Neuronal stem cell (in vitro differentiated cells): ENCODE measurements around the gene TTC33.

ENCODE experiments used
- DNase-seq: peaks from one replicate; pipeline ENCODE4 v3.0.0-alpha.2; 2013; ENCODE audit warnings: low spot score
- H2AFZ ChIP-seq: one replicate; pipeline ENCODE4 v1.6.1; 2013; ENCODE audit warnings: mild to moderate bottlenecking, low read length, inconsistent platforms
- H2AK5ac ChIP-seq: 2 replicates; pipeline ENCODE4 v1.6.1; 2013; ENCODE audit warnings: low read depth, mild to moderate bottlenecking, inconsistent platforms, low read length, moderate library complexity, mixed read lengths
- H2BK120ac ChIP-seq: 2 replicates; pipeline ENCODE4 v1.6.1; 2013; ENCODE audit warnings: low read depth, mild to moderate bottlenecking, inconsistent platforms, low read length, moderate library complexity, mixed read lengths
- H2BK12ac ChIP-seq: one replicate; pipeline ENCODE4 v1.6.1; 2013; ENCODE audit warnings: low read length, inconsistent platforms
- H2BK15ac ChIP-seq: 2 replicates; pipeline ENCODE4 v1.6.1; 2013; ENCODE audit warnings: mild to moderate bottlenecking, low read length, inconsistent platforms, mixed read lengths
- H2BK5ac ChIP-seq: one replicate; pipeline ENCODE4 v1.6.1; 2013; ENCODE audit warnings: inconsistent platforms, mild to moderate bottlenecking, low read length, moderate library complexity
- H3K14ac ChIP-seq: one replicate; pipeline ENCODE4 v1.6.1; 2013; ENCODE audit warnings: low read length, inconsistent platforms
- H3K18ac ChIP-seq: 2 replicates; pipeline ENCODE4 v1.6.1; 2013; ENCODE audit warnings: low read length, inconsistent platforms
- H3K23ac ChIP-seq: 2 replicates; pipeline ENCODE4 v1.6.1; 2013; ENCODE audit warnings: low read depth, mild to moderate bottlenecking, mixed read lengths, low read length, inconsistent platforms; ENCODE audit not compliant: poor library complexity
- H3K27ac ChIP-seq: replicated peaks from 3 replicates; pipeline ENCODE4 v1.5.1; 2013; ENCODE audit warnings: low read length, inconsistent platforms
- H3K27me3 ChIP-seq, 3 experiments: 2 replicates each; pipeline ENCODE4 v1.6.1; 2013; ENCODE audit warnings: low read length in 3 of 3, mild to moderate bottlenecking in 2 of 3, inconsistent platforms in 1 of 3, low read depth in 1 of 3, mixed read lengths in 1 of 3, moderate library complexity in 1 of 3; ENCODE audit not compliant: control insufficient read depth in 3 of 3, insufficient read depth in 3 of 3
- H3K36me3 ChIP-seq, 2 donors: replicated peaks in 1 of 2; 2 replicates each; pipeline ENCODE4 v1.6.1; 2013; ENCODE audit warnings: low read length in 2 of 2; ENCODE audit not compliant: control insufficient read depth in 2 of 2, insufficient read depth in 2 of 2
- H3K4ac ChIP-seq: 2 replicates; pipeline ENCODE4 v1.6.1; 2013; ENCODE audit warnings: inconsistent platforms, mild to moderate bottlenecking, low read length, moderate library complexity
- H3K4me1 ChIP-seq, 2 donors: 1 replicate in 1 of 2; 2 replicates in 1 of 2; pipeline ENCODE4 v1.6.1; 2013; ENCODE audit warnings: low read length in 2 of 2, low read depth in 1 of 2; ENCODE audit not compliant: control insufficient read depth in 2 of 2, insufficient read depth in 1 of 2
- H3K4me2 ChIP-seq: one replicate; pipeline ENCODE4 v1.6.1; 2013; ENCODE audit warnings: mild to moderate bottlenecking, low read length, inconsistent platforms; ENCODE audit not compliant: insufficient read depth, poor library complexity, severe bottlenecking
- H3K4me3 ChIP-seq, 2 donors: 2 replicates each; pipeline ENCODE4 v1.5.1; 2013; ENCODE audit warnings: low read length in 2 of 2, mild to moderate bottlenecking in 2 of 2, inconsistent platforms in 1 of 2, moderate library complexity in 1 of 2
- H3K79me1 ChIP-seq: one replicate; pipeline ENCODE4 v1.6.1; 2013; ENCODE audit warnings: low read depth, mild to moderate bottlenecking, inconsistent platforms, low read length, moderate library complexity
- H3K9ac ChIP-seq: one replicate; pipeline ENCODE4 v1.6.1; 2013; ENCODE audit warnings: mild to moderate bottlenecking, low read depth, low read length, inconsistent platforms; ENCODE audit not compliant: poor library complexity
- H3K9me3 ChIP-seq, 2 donors: replicated peaks in 1 of 2; 2 replicates each; pipeline versions ENCODE3 to v1.6.1; 2013; ENCODE audit warnings: low read length in 2 of 2, mild to moderate bottlenecking in 2 of 2, inconsistent platforms in 1 of 2, low read depth in 1 of 2, mixed read lengths in 1 of 2, moderate library complexity in 1 of 2; ENCODE audit not compliant: control insufficient read depth in 2 of 2, insufficient read depth in 1 of 2
- H4K8ac ChIP-seq: one replicate; pipeline ENCODE4 v1.6.1; 2013; ENCODE audit warnings: low read depth, mild to moderate bottlenecking, inconsistent platforms, low read length, moderate library complexity
- H4K91ac ChIP-seq: one replicate; pipeline ENCODE4 v1.6.1; 2013; ENCODE audit warnings: low read length, low read depth, mild to moderate bottlenecking, inconsistent platforms; ENCODE audit not compliant: poor library complexity
- WGBS, 2 donors: extraction: QIAGEN DNeasy Blood & Tissue Kit; methylation state at CpG; one replicate each; pipeline ENCODE4 v1.1.7; 2013; ENCODE audit warnings: missing lambda C conversion rate in 2 of 2, mixed read lengths in 1 of 2; ENCODE audit not compliant: insufficient read length in 2 of 2, insufficient replicate concordance in 1 of 2; ENCODE audit errors: extremely low coverage in 2 of 2; 5-methylcytosine and 5-hydroxymethylcytosine counted together

TTC33 gene

GRCh38 chr5:40678026-40678425, 77.7 kb downstream of the TTC33 start:
- Histone ChIP-seq H4K91ac (no peak overlapping the region), H2BK5ac (no peak overlapping the region), H3K23ac (no peak overlapping the region), H3K14ac (no peak overlapping the region), H3K4me3 (no peak overlapping the region), H3K27ac (no peak overlapping the region), H3K36me3 (no peaks in the 10 kb centered on the region), H3K4me1 (peaks cover 3 to 13% of the 10 kb centered on the region in 2 donors), H3K9me3 (peaks cover 4 to 9% of the 10 kb centered on the region in 2 donors), H3K4ac (no peak overlapping the region), H3K79me1 (no peaks in the 10 kb centered on the region), H3K9ac (no peak overlapping the region), H3K27me3 (peaks cover 23 to 74% (median 31%) of the 10 kb centered on the region in 3 experiments), H2BK120ac (no peak overlapping the region), H2BK15ac (no peak overlapping the region), H3K4me2 (no peak overlapping the region), H2AK5ac (no peak overlapping the region), H4K8ac (no peak overlapping the region), H2AFZ (no peak overlapping the region), H3K18ac (no peak overlapping the region), H2BK12ac (no peak overlapping the region)
- no peak for DNase-seq
- WGBS, 2 donors: no CpG with 5 or more reads among the region's 2 CpGs

DNA sequence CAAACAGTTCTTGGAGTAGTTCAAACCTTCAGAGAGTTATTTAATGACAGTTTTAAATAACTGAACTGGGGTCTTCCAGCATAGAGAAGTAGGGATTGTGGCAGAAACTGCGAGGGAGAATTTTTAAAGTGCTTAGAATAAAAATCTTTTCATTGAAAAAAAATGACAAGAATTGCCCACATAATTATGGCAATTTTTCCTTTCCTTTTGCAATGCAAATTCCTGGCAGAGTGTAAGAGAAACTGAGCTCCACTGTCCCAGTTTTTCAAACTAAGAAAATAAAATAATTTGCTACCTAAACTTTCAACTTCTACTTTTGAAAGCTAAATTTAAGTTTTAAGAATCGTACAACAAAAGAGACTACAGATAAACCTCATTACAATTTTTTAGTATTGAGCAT, 78.3 kb downstream of the TTC33 start:
- Histone ChIP-seq H3K18ac (no peak overlapping the region), H2BK120ac (no peak overlapping the region), H4K8ac (no peak overlapping the region), H3K27ac (no peak overlapping the region), H3K79me1 (no peaks in the 10 kb centered on the region), H4K91ac (no peak overlapping the region), H3K4me2 (no peak overlapping the region), H3K9ac (no peak overlapping the region), H3K4ac (no peak overlapping the region), H3K14ac (no peak overlapping the region), H3K9me3 (peaks cover 2 to 9% of the 10 kb centered on the region in 2 donors), H3K4me3 (no peak overlapping the region), H2AFZ (no peak overlapping the region), H3K36me3 (no peaks in the 10 kb centered on the region), H3K4me1 (peaks cover 3 to 13% of the 10 kb centered on the region in 2 donors), H2AK5ac (no peak overlapping the region), H3K27me3 (peaks cover 20 to 68% (median 28%) of the 10 kb centered on the region in 3 experiments), H3K23ac (no peak overlapping the region), H2BK15ac (no peak overlapping the region), H2BK12ac (no peak overlapping the region), H2BK5ac (no peak overlapping the region)
- DNase-seq: no peak
- WGBS, 2 donors: no CpG with 5 or more reads among the region's 2 CpGs

GRCh38 chr5:40676613-40677343, 79.0 kb downstream of the TTC33 start:
- H3K4me2 ChIP-seq: no peak overlapping the region
- no peak overlapping the region for H3K18ac ChIP-seq

DNA sequence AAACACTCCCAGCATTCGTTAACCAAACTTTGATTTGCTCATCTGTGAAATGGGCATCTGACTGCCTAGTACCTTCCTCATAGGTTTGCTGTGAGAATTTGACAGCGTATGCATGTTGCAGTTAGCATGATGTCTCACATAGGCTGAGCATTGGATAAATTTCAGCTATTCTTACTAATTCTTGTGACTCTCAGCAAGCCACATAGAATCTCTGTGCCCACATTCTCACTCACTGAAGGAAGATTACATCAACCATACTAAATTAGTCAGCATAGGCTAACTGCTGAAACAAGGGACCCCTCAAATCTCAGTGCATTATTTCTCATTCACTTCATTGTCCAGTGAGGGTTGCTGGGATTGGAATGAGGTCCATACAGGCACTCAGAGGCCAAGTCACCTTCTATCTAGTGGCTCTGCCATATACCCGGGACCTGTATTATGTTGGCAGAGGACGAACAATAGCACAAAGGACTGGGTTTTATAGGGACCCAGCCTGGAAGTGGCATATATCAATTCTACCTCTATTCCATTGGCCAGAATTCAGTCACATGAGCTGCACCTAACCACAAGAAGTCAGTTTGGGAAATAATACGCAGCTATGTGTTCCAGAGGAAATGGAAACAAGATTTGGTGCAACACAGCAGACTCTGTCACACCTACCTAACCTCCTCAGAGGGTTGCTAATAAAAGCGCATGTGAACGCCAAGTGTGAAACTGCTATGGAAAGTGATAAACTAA, 80.2 kb downstream of the TTC33 start:
- no peak overlapping the region for H3K4ac ChIP-seq
- H2BK120ac ChIP-seq: no peak overlapping the region
- H3K23ac ChIP-seq: no peak overlapping the region
- H4K91ac ChIP-seq: no peak overlapping the region
- no peak for DNase-seq
- H3K9me3 ChIP-seq: no peaks in the 10 kb centered on the region
- peaks cover 3 to 55% (median 9%) of the 10 kb centered on the region in 3 experiments for H3K27me3 ChIP-seq
- no peak overlapping the region for H3K14ac ChIP-seq
- no peaks in the 10 kb centered on the region for H3K79me1 ChIP-seq
- H3K27ac ChIP-seq: no peak overlapping the region
- no peak overlapping the region for H2AK5ac ChIP-seq
- no peak overlapping the region for H3K18ac ChIP-seq
- H2BK12ac ChIP-seq: no peak overlapping the region
- H3K9ac ChIP-seq: no peak overlapping the region
- H3K36me3 ChIP-seq: no peaks in the 10 kb centered on the region
- no peak overlapping the region for H2BK5ac ChIP-seq
- H2AFZ ChIP-seq: no peak overlapping the region
- no peak overlapping the region for H4K8ac ChIP-seq
- H3K4me1 ChIP-seq: peaks cover 1 to 3% of the 10 kb centered on the region in 2 donors
- H3K4me3 ChIP-seq: no peak overlapping the region
- no peak overlapping the region for H2BK15ac ChIP-seq
- no CpG with 5 or more reads among the region's 7 CpGs for WGBS, 2 donors
- H3K4me2 ChIP-seq: no peak overlapping the region

More at GRCh38 chr5:40676613-40677343, 79.0 kb downstream of the TTC33 start:
- no CpG with 5 or more reads among the region's 3 CpGs for WGBS, 2 donors
- Histone ChIP-seq H2AFZ (no peak overlapping the region), H4K8ac (no peak overlapping the region), H3K79me1 (no peaks in the 10 kb centered on the region), H3K4me3 (no peak overlapping the region), H3K4ac (no peak overlapping the region), H3K14ac (no peak overlapping the region), H3K4me1 (peaks cover 3 to 12% of the 10 kb centered on the region in 2 donors), H3K27ac (no peak overlapping the region), H2BK15ac (no peak overlapping the region), H3K23ac (no peak overlapping the region), H3K9ac (no peak overlapping the region), H2BK12ac (no peak overlapping the region), H3K36me3 (no peaks in the 10 kb centered on the region), H2BK5ac (no peak overlapping the region), H3K27me3 (peaks cover 15 to 61% (median 22%) of the 10 kb centered on the region in 3 experiments), H2AK5ac (no peak overlapping the region), H3K9me3 (peaks cover 2 to 4% of the 10 kb centered on the region in 2 donors), H4K91ac (no peak overlapping the region), H2BK120ac (no peak overlapping the region)
- DNase-seq: no peak
